ENCODE results near the gene CLN6.

DNA sequence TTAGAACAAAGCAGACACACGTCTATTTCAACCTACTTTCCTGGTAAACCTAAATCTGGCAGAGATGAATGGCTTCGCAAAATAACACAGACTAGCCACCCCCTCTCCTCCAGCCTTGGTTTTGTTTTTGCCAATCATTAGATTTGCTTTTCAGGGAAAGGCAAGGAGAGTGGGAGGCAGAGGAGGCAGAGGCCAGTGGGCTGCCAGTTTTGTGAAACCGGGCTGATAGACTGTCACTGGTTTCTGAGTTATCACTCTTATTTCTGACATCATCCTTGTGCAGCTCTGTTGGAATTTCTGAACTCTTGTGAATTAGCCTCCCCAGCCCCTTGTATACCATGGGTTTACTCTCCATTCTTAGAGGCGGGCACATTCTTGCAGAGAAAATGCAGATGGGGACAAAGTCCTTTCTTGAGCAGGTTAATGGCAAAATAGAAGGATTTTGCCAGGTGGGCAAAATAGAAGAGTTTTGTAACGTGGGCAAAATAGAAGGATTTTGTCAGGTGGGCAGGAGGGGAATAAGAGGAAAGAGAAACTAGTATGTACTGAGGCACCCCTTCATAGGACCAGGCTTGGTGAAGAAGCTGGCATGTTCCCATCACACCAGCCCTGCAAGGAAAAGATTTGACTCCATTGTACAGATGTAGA is 44.8 kb upstream of the CLN6 start:
- TF ChIP-seq, protein P1, sequence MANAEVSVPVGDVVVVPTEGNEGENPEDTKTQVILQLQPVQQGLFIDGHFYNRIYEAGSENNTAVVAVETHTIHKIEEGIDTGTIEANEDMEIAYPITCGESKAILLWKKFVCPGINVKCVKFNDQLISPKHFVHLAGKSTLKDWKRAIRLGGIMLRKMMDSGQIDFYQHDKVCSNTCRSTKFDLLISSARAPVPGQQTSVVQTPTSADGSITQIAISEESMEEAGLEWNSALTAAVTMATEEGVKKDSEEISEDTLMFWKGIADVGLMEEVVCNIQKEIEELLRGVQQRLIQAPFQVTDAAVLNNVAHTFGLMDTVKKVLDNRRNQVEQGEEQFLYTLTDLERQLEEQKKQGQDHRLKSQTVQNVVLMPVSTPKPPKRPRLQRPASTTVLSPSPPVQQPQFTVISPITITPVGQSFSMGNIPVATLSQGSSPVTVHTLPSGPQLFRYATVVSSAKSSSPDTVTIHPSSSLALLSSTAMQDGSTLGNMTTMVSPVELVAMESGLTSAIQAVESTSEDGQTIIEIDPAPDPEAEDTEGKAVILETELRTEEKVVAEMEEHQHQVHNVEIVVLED (CRISPR knock-in tag; IDR thresholded peaks at IDR 0.05): no peak
- no peak for TF ChIP-seq MYNN (IDR thresholded peaks at IDR 0.05)
- no peak for TF ChIP-seq MYNN (CRISPR knock-in tag; IDR thresholded peaks at IDR 0.05)
- TF ChIP-seq ZNF3 (CRISPR knock-in tag; IDR thresholded peaks at IDR 0.05): no peak
- no peak for TF ChIP-seq ZBTB9 (CRISPR knock-in tag; IDR thresholded peaks at IDR 0.05)
- no peak for TF ChIP-seq TCF7L2 (IDR thresholded peaks at IDR 0.05; ENCODE audit: low read depth, low read length)
- TF ChIP-seq MAX (CRISPR knock-in tag; IDR thresholded peaks at IDR 0.05): no peak
- no peak for TF ChIP-seq POLR2AphosphoS5 (IDR thresholded peaks at IDR 0.05; ENCODE audit: control insufficient read depth, insufficient read depth, low read depth, low read length)
- no peak for TF ChIP-seq SIN3A (IDR thresholded peaks at IDR 0.05; ENCODE audit: borderline replicate concordance in 2 of 2, control insufficient read depth in 1 of 2, low read depth in 2 of 2, low read length in 2 of 2)
- no peak for TF ChIP-seq MXI1 (IDR thresholded peaks at IDR 0.05; ENCODE audit: low read depth, low read length)
- no peak for TF ChIP-seq POLR2A (conservative IDR thresholded peaks at IDR 0.05)
- TF ChIP-seq SMC3 (conservative IDR thresholded peaks at IDR 0.05; ENCODE audit: insufficient read depth, low read depth, low read length): no peak
- no peak for TF ChIP-seq NR1H2 (CRISPR knock-in tag; IDR thresholded peaks at IDR 0.05)
- no peak for TF ChIP-seq MLLT1 (IDR thresholded peaks at IDR 0.05)
- TF ChIP-seq ZNF282 (CRISPR knock-in tag; IDR thresholded peaks at IDR 0.05): no peak
